Liver (tissue), 3 donors: ENCODE measurements around the gene KANSL2.

Source experiments
- JUND ChIP-seq, 2 donors: IDR thresholded peaks; 2 replicates each; pipeline ENCODE4 v1.6.1; 2016; ENCODE audit warnings: antibody characterized with exemption in 2 of 2
- TF ChIP-seq, protein P1 (sequence below): IDR thresholded peaks from 2 replicates; pipeline ENCODE4 v1.6.1; 2016; ENCODE audit warnings: antibody characterized with exemption, mild to moderate bottlenecking
- TF ChIP-seq, protein P2 (sequence below): fragments of 150-350 bp; IDR thresholded peaks from 2 replicates; pipeline ENCODE4 v1.5.1; 2017; ENCODE audit warnings: improper control_type of control experiment, low read depth, low read length; ENCODE audit not compliant: missing input control
- donor health status: healthy.
- donor health status: healthy.

DNA sequence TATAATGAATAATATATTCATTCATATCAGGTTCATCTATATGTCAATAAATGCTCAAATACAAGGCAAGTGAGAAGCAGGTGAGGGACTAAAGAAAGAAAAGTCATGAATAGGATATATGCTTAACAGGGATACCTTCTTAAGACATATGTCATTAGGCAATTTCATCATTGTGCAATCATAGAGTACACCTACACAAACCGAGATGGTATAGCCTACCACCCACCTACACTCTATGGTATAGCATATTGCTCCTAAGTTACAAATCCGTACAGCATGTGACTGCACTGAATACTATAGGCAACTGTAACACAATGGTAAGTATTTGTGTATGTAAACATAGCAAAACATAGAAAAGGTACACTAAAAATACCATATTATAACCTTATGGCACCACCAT is 39.0 kb downstream of the KANSL2 start:
- TF ChIP-seq, protein P1, sequence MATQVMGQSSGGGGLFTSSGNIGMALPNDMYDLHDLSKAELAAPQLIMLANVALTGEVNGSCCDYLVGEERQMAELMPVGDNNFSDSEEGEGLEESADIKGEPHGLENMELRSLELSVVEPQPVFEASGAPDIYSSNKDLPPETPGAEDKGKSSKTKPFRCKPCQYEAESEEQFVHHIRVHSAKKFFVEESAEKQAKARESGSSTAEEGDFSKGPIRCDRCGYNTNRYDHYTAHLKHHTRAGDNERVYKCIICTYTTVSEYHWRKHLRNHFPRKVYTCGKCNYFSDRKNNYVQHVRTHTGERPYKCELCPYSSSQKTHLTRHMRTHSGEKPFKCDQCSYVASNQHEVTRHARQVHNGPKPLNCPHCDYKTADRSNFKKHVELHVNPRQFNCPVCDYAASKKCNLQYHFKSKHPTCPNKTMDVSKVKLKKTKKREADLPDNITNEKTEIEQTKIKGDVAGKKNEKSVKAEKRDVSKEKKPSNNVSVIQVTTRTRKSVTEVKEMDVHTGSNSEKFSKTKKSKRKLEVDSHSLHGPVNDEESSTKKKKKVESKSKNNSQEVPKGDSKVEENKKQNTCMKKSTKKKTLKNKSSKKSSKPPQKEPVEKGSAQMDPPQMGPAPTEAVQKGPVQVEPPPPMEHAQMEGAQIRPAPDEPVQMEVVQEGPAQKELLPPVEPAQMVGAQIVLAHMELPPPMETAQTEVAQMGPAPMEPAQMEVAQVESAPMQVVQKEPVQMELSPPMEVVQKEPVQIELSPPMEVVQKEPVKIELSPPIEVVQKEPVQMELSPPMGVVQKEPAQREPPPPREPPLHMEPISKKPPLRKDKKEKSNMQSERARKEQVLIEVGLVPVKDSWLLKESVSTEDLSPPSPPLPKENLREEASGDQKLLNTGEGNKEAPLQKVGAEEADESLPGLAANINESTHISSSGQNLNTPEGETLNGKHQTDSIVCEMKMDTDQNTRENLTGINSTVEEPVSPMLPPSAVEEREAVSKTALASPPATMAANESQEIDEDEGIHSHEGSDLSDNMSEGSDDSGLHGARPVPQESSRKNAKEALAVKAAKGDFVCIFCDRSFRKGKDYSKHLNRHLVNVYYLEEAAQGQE = no peak
- no peak for TF ChIP-seq JUND (IDR thresholded peaks at IDR 0.05)
- TF ChIP-seq, protein P2, sequence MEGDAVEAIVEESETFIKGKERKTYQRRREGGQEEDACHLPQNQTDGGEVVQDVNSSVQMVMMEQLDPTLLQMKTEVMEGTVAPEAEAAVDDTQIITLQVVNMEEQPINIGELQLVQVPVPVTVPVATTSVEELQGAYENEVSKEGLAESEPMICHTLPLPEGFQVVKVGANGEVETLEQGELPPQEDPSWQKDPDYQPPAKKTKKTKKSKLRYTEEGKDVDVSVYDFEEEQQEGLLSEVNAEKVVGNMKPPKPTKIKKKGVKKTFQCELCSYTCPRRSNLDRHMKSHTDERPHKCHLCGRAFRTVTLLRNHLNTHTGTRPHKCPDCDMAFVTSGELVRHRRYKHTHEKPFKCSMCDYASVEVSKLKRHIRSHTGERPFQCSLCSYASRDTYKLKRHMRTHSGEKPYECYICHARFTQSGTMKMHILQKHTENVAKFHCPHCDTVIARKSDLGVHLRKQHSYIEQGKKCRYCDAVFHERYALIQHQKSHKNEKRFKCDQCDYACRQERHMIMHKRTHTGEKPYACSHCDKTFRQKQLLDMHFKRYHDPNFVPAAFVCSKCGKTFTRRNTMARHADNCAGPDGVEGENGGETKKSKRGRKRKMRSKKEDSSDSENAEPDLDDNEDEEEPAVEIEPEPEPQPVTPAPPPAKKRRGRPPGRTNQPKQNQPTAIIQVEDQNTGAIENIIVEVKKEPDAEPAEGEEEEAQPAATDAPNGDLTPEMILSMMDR = no peak
